H1 (cell line): Measurements from ENCODE around the gene KCNH8. TPM values are rescaled to one million over a fixed set of nuclear protein-coding genes. Genes with fewer than 3 reads are reported as not detected.

Experiments used
- BCL11A ChIP-seq, 2 experiments: IDR thresholded peaks; one replicate each; pipeline ENCODE4 v1.6.1; 2011; ENCODE audit warnings: low read depth in 2 of 2, low read length in 2 of 2, mild to moderate bottlenecking in 2 of 2
- CBX5 ChIP-seq: fragments of 300-800, 300-1000 bp; sonication (generic); IDR thresholded peaks from 2 replicates; pipeline ENCODE4 v1.7.1; 2016; ENCODE audit warnings: antibody characterized with exemption, low read length, low read depth
- CHD2 ChIP-seq: IDR thresholded peaks from 2 replicates; pipeline ENCODE4 v1.6.1; 2012; ENCODE audit warnings: low read length, improper control_type of control experiment
- EZH2 ChIP-seq: fragments of 200-600 bp; sonication (generic); IDR thresholded peaks from 2 replicates; pipeline ENCODE4 v1.7.1; 2012; ENCODE audit warnings: low read depth, mild to moderate bottlenecking, moderate library complexity, low read length, inconsistent platforms; ENCODE audit not compliant: severe bottlenecking
- NRF1 ChIP-seq: IDR thresholded peaks from 2 replicates; pipeline ENCODE4 v1.6.1; 2011; ENCODE audit warnings: mild to moderate bottlenecking, low read depth, low read length, improper control_type of control experiment
- POU5F1 ChIP-seq: IDR thresholded peaks from 2 replicates; pipeline ENCODE4 v1.6.1; 2011; ENCODE audit warnings: low read depth, mild to moderate bottlenecking, low read length, moderate library complexity
- RFX5 ChIP-seq: IDR thresholded peaks from 2 replicates; pipeline ENCODE4 v1.6.1; 2011; ENCODE audit warnings: low read depth, low read length, improper control_type of control experiment, borderline replicate concordance
- TBP ChIP-seq: IDR thresholded peaks from 2 replicates; pipeline ENCODE4 v1.6.1; 2011; ENCODE audit warnings: low read depth, low read length, improper control_type of control experiment
- polyA plus RNA-seq, 7 experiments: library from polyadenylated mRNA; depleted of rRNA in 3 of 7; stranded (reverse) in 5 of 7; unstranded in 2 of 7; fragments of >200 nt in 5 of 7; fragments of 200-250 nt in 2 of 7; gene quantifications; 1 replicate in 5 of 7; 2 replicates in 1 of 7; 4 replicates in 1 of 7; pipeline versions ENCODE4 v1.2.1 to v1.2.3, GENCODE V29; 2011 to 2013; ENCODE audit warnings: missing spikeins in 2 of 7, mixed read lengths in 2 of 7
- total RNA-seq: library from RNA; stranded (reverse); fragmentation: NEBNext Ultra II Directional; extraction: Animal tissue kit (Norgen Biotek cat#: 25700); gene quantifications from 2 replicates; pipeline ENCODE4 v1.2.1, GENCODE V29; 2021
- TF ChIP-seq, protein P1 (sequence below): fragments of 300-600 bp; sonication (generic); IDR thresholded peaks from 2 replicates; pipeline ENCODE4 v1.7.1; 2012; ENCODE audit warnings: low read length, moderate library complexity, mild to moderate bottlenecking, inconsistent platforms; ENCODE audit not compliant: insufficient replicate concordance

The KCNH8 gene
- total and polyA plus RNA-seq, 2 of the 8 experiments (the other 6 are each of a cell fraction or from before 2014, with no cell fraction given): 2.2 to 2.4 TPM

DNA sequence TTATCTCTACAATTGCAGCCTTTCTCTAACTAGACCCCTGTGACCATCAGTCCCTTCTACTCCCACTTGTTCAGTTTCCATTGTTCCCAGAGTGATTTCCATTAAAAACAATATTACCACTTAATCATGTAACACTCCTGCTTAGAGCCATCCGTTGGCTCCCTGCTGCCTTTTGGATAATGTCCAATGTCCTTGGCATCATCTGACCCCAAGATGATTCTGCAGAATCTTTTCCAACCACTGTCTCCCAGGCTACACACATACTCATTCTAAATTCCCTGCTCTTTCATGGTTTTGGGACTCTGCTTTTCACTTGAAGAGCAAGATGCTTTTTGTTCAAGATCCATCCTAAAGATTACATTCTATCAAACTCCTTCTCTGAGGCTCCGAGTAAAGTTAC is 7.1 kb downstream of the KCNH8 start (continued):
- TF ChIP-seq, protein P1, sequence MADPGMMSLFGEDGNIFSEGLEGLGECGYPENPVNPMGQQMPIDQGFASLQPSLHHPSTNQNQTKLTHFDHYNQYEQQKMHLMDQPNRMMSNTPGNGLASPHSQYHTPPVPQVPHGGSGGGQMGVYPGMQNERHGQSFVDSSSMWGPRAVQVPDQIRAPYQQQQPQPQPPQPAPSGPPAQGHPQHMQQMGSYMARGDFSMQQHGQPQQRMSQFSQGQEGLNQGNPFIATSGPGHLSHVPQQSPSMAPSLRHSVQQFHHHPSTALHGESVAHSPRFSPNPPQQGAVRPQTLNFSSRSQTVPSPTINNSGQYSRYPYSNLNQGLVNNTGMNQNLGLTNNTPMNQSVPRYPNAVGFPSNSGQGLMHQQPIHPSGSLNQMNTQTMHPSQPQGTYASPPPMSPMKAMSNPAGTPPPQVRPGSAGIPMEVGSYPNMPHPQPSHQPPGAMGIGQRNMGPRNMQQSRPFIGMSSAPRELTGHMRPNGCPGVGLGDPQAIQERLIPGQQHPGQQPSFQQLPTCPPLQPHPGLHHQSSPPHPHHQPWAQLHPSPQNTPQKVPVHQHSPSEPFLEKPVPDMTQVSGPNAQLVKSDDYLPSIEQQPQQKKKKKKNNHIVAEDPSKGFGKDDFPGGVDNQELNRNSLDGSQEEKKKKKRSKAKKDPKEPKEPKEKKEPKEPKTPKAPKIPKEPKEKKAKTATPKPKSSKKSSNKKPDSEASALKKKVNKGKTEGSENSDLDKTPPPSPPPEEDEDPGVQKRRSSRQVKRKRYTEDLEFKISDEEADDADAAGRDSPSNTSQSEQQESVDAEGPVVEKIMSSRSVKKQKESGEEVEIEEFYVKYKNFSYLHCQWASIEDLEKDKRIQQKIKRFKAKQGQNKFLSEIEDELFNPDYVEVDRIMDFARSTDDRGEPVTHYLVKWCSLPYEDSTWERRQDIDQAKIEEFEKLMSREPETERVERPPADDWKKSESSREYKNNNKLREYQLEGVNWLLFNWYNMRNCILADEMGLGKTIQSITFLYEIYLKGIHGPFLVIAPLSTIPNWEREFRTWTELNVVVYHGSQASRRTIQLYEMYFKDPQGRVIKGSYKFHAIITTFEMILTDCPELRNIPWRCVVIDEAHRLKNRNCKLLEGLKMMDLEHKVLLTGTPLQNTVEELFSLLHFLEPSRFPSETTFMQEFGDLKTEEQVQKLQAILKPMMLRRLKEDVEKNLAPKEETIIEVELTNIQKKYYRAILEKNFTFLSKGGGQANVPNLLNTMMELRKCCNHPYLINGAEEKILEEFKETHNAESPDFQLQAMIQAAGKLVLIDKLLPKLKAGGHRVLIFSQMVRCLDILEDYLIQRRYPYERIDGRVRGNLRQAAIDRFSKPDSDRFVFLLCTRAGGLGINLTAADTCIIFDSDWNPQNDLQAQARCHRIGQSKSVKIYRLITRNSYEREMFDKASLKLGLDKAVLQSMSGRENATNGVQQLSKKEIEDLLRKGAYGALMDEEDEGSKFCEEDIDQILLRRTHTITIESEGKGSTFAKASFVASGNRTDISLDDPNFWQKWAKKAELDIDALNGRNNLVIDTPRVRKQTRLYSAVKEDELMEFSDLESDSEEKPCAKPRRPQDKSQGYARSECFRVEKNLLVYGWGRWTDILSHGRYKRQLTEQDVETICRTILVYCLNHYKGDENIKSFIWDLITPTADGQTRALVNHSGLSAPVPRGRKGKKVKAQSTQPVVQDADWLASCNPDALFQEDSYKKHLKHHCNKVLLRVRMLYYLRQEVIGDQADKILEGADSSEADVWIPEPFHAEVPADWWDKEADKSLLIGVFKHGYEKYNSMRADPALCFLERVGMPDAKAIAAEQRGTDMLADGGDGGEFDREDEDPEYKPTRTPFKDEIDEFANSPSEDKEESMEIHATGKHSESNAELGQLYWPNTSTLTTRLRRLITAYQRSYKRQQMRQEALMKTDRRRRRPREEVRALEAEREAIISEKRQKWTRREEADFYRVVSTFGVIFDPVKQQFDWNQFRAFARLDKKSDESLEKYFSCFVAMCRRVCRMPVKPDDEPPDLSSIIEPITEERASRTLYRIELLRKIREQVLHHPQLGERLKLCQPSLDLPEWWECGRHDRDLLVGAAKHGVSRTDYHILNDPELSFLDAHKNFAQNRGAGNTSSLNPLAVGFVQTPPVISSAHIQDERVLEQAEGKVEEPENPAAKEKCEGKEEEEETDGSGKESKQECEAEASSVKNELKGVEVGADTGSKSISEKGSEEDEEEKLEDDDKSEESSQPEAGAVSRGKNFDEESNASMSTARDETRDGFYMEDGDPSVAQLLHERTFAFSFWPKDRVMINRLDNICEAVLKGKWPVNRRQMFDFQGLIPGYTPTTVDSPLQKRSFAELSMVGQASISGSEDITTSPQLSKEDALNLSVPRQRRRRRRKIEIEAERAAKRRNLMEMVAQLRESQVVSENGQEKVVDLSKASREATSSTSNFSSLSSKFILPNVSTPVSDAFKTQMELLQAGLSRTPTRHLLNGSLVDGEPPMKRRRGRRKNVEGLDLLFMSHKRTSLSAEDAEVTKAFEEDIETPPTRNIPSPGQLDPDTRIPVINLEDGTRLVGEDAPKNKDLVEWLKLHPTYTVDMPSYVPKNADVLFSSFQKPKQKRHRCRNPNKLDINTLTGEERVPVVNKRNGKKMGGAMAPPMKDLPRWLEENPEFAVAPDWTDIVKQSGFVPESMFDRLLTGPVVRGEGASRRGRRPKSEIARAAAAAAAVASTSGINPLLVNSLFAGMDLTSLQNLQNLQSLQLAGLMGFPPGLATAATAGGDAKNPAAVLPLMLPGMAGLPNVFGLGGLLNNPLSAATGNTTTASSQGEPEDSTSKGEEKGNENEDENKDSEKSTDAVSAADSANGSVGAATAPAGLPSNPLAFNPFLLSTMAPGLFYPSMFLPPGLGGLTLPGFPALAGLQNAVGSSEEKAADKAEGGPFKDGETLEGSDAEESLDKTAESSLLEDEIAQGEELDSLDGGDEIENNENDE: no peak
- TF ChIP-seq POU5F1 (no peak), BCL11A (IDR thresholded peaks at IDR 0.05; ENCODE audit: low read depth in 2 of 2, low read length in 2 of 2) (no peak), CHD2 (no peak), TBP (no peak), EZH2 (no peak), RFX5 (no peak), CBX5 (no peak), NRF1 (no peak)
